Mucosa of rectum (tissue), 2 donors: ENCODE results near the gene PTPRC.

Experiments
- H3K27ac ChIP-seq, 2 donors: one replicate each; pipeline ENCODE4 v1.7.0; 2013; ENCODE audit warnings: inconsistent platforms in 2 of 2, low read depth in 2 of 2, low read length in 2 of 2
- H3K27me3 ChIP-seq, 2 donors: one replicate each; pipeline ENCODE4 v1.7.0; 2013; ENCODE audit warnings: low read length in 2 of 2; ENCODE audit not compliant: control insufficient read depth in 2 of 2, insufficient read depth in 2 of 2
- H3K36me3 ChIP-seq, 2 donors: one replicate each; pipeline ENCODE4 v1.7.0; 2013; ENCODE audit warnings: low read length in 2 of 2; ENCODE audit not compliant: control insufficient read depth in 2 of 2, insufficient read depth in 2 of 2
- H3K4me1 ChIP-seq, 2 donors: one replicate each; pipeline ENCODE4 v1.7.0; 2013; ENCODE audit warnings: low read length in 2 of 2, mild to moderate bottlenecking in 1 of 2; ENCODE audit not compliant: control insufficient read depth in 2 of 2, insufficient read depth in 2 of 2
- H3K4me3 ChIP-seq, 2 donors: one replicate each; pipeline ENCODE4 v1.7.0; 2013; ENCODE audit warnings: low read length in 2 of 2
- H3K9ac ChIP-seq, 2 donors: one replicate each; pipeline ENCODE4 v1.7.0; 2013; ENCODE audit warnings: low read length in 2 of 2, low read depth in 1 of 2, mild to moderate bottlenecking in 1 of 2
- H3K9me3 ChIP-seq, 2 donors: one replicate each; pipeline ENCODE4 v1.7.0; 2013; ENCODE audit warnings: low read length in 2 of 2; ENCODE audit not compliant: control insufficient read depth in 2 of 2
- donor health status: healthy.
- donor health status: Normal muscosa, but diverticular disease.

The PTPRC gene

GRCh38 chr1:198667807-198668206, 29.0 kb downstream of the PTPRC start:
- Histone ChIP-seq H3K27me3 (no peaks in the 10 kb centered on the region), H3K27ac (no peak overlapping the region), H3K4me1 (no peaks in the 10 kb centered on the region), H3K9ac (no peak overlapping the region), H3K36me3 (no peaks in the 10 kb centered on the region), H3K4me3 (no peak overlapping the region), H3K9me3 (no peaks in the 10 kb centered on the region)

- Histone ChIP-seq H3K27me3 (no peaks in the 10 kb centered on the region), H3K27ac (peak overlapping the region in 1 of 2 donors; percentile 48), H3K36me3 (no peaks in the 10 kb centered on the region), H3K4me1 (no peaks in the 10 kb centered on the region), H3K4me3 (no peak overlapping the region), H3K9ac (no peak overlapping the region), H3K9me3 (no peaks in the 10 kb centered on the region)
These were observed 30.3 kb downstream of the PTPRC start for GRCh38 chr1:198669023-198669698.

GRCh38 chr1:198669771-198670170, 30.9 kb downstream of the PTPRC start:
- no peak overlapping the region for H3K9ac ChIP-seq
- H3K4me3 ChIP-seq = no peak overlapping the region
- H3K27me3 ChIP-seq = no peaks in the 10 kb centered on the region
- H3K27ac ChIP-seq = no peak overlapping the region
- no peaks in the 10 kb centered on the region for H3K36me3 ChIP-seq
- no peaks in the 10 kb centered on the region for H3K4me1 ChIP-seq
- H3K9me3 ChIP-seq = no peaks in the 10 kb centered on the region

GRCh38 chr1:198671136-198671535, 32.3 kb downstream of the PTPRC start:
- Histone ChIP-seq H3K36me3 (no peaks in the 10 kb centered on the region), H3K4me3 (no peak overlapping the region), H3K27ac (no peak overlapping the region), H3K9ac (no peak overlapping the region), H3K4me1 (no peaks in the 10 kb centered on the region), H3K9me3 (no peaks in the 10 kb centered on the region), H3K27me3 (no peaks in the 10 kb centered on the region)

GRCh38 chr1:198672124-198672523, 33.3 kb downstream of the PTPRC start:
- H3K9ac ChIP-seq = no peak overlapping the region
- no peak overlapping the region for H3K4me3 ChIP-seq
- no peaks in the 10 kb centered on the region for H3K9me3 ChIP-seq
- no peaks in the 10 kb centered on the region for H3K36me3 ChIP-seq
- H3K4me1 ChIP-seq = no peaks in the 10 kb centered on the region
- no peak overlapping the region for H3K27ac ChIP-seq
- H3K27me3 ChIP-seq = no peaks in the 10 kb centered on the region

GRCh38 chr1:198674009-198674408, 35.2 kb downstream of the PTPRC start:
- H3K27me3 ChIP-seq = no peaks in the 10 kb centered on the region
- H3K4me1 ChIP-seq = no peaks in the 10 kb centered on the region
- no peaks in the 10 kb centered on the region for H3K9me3 ChIP-seq
- H3K4me3 ChIP-seq = no peak overlapping the region
- H3K36me3 ChIP-seq = no peaks in the 10 kb centered on the region
- H3K9ac ChIP-seq = no peak overlapping the region
- no peak overlapping the region for H3K27ac ChIP-seq

GRCh38 chr1:198676253-198676652, 37.4 kb downstream of the PTPRC start:
- Histone ChIP-seq H3K36me3 (no peaks in the 10 kb centered on the region), H3K9me3 (no peaks in the 10 kb centered on the region), H3K27me3 (no peaks in the 10 kb centered on the region), H3K4me1 (peaks cover 2% of the 10 kb centered on the region in 2 donors), H3K4me3 (no peak overlapping the region), H3K9ac (no peak overlapping the region), H3K27ac (no peak overlapping the region)

GRCh38 chr1:198677027-198677426, 38.2 kb downstream of the PTPRC start:
- Histone ChIP-seq H3K27me3 (no peaks in the 10 kb centered on the region), H3K9ac (no peak overlapping the region), H3K4me1 (peaks cover 3 to 4% of the 10 kb centered on the region in 2 donors), H3K27ac (no peak overlapping the region), H3K9me3 (no peaks in the 10 kb centered on the region), H3K36me3 (no peaks in the 10 kb centered on the region), H3K4me3 (no peak overlapping the region)

GRCh38 chr1:198677871-198678270, 39.0 kb downstream of the PTPRC start:
- Histone ChIP-seq H3K9ac (no peak overlapping the region), H3K4me1 (peaks cover 3 to 4% of the 10 kb centered on the region in 2 donors), H3K36me3 (no peaks in the 10 kb centered on the region), H3K9me3 (no peaks in the 10 kb centered on the region), H3K27me3 (no peaks in the 10 kb centered on the region), H3K4me3 (no peak overlapping the region), H3K27ac (no peak overlapping the region)

GRCh38 chr1:198678301-198678836, 39.5 kb downstream of the PTPRC start:
- H3K9ac ChIP-seq = no peak overlapping the region
- no peaks in the 10 kb centered on the region for H3K36me3 ChIP-seq
- no peaks in the 10 kb centered on the region for H3K27me3 ChIP-seq
- no peaks in the 10 kb centered on the region for H3K9me3 ChIP-seq
- peaks cover 3 to 4% of the 10 kb centered on the region in 2 donors for H3K4me1 ChIP-seq
- no peak overlapping the region for H3K4me3 ChIP-seq
- H3K27ac ChIP-seq = peak overlapping the region in 1 of 2 donors; percentile 65
